COLO668 (cell line): ENCODE data around the gene EIF5.
A peak's percentile ranks its signal among the peaks of the same experiment; 100 is the strongest.

ENCODE experiments used
- DNase-seq: peaks from one replicate; lab custom pipeline; 2025; ENCODE audit not compliant: unreplicated experiment; lab: John Stamatoyannopoulos, UW

The EIF5 gene

GRCh38 chr14:103333754-103334643, at the start of gene EIF5:
Gene EIF5, plus strand, starts transcription at chr14:103334237. Its CDS starts 1,624 bp downstream, at chr14:103335861.
- peak; percentile 99 for DNase-seq

- no peak for DNase-seq
These were observed 49.2 kb upstream of the EIF5 start for GRCh38 chr14:103284574-103285467.

DNA sequence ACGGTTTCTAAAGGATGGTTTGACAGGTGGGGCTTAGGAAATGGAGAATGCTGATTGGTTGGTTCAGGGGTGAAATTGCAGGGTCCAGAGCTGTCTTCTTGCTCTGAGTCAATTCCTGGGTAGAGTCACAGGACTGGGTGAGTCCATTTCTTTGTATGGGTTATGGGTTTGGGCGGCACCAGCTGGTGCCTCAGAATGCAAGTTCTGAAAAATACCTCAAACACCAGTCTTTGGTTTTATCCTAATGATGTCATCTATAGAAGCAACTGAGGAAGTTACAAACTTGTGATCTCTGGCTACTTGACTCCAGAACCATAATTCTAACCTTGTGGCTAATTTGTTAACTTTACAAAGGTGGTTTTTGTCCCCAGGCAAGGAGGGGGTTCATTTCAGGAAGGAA, 47.6 kb upstream of the EIF5 start:
- no peak for DNase-seq

GRCh38 chr14:103286968-103287850, 46.8 kb upstream of the EIF5 start:
- DNase-seq = no peak

GRCh38 chr14:103288076-103288766, 45.8 kb upstream of the EIF5 start:
- DNase-seq = no peak

DNA sequence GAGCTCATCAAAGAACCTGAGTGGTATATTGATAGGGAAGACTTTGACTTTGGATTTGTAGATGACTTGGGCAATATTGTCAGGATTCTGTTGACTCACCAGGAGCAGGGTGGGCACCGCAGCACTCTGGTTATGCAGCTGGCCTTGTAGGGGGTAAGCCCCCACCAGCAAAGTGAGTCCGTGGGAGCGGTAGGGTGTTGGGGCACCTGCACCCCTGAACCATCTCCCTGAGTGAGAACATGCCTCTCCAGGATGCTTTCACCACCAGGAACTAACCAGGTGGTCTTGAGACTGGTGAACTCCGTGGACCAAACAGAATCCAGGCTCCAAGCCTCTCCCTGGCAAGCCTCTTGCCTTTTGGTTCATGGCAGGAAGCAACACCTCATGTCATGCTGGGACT, 44.0 kb upstream of the EIF5 start:
- no peak for DNase-seq

GRCh38 chr14:103290494-103290893, 43.5 kb upstream of the EIF5 start:
- no peak for DNase-seq

GRCh38 chr14:103290961-103291360, 43.1 kb upstream of the EIF5 start:
- DNase-seq = no peak

DNA sequence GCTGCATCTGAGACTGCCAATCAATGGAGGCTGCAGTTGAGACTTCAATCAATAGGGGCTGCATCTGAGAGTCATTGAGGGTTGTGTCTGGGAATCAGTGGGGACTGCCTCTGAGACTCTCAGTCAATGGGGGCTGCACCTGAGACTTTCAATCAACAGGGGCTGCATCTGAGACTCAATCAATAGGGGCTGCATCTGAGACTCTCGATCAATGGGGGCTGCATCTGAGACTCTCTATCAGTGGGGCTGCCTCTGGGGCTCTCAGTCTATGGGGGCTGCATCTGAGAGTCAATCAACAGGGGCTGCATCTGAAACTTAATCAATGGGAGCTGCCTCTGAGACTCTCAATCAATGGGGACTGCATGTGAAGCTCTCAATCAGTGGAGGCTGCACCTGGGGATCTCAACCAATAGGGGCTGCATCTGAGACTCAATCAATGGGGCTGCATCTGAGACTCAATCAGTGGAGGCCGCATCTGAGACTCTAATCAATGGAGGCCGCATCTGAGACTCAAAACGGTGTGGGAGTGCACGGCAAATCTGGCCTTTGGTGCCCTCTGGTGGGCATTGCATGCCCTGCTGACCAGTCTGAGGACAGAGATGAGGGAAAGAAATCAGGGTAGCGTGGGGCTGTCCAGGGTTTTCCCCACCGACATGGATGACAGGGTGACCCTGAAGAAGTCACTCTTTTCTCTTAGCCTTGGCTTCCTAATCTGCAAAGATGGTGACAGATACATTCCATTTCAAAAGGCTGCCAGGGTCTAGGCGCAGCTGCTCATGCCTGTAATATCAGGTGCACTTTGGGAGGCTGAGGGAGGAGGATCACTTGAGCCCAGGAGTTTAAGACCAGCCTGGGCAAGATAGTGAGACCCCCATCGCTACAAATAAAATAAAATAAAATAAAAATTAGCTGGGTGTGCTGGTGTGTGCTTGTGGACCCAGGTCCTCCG, 41.3 kb upstream of the EIF5 start:
- DNase-seq = peak; percentile 77

DNA sequence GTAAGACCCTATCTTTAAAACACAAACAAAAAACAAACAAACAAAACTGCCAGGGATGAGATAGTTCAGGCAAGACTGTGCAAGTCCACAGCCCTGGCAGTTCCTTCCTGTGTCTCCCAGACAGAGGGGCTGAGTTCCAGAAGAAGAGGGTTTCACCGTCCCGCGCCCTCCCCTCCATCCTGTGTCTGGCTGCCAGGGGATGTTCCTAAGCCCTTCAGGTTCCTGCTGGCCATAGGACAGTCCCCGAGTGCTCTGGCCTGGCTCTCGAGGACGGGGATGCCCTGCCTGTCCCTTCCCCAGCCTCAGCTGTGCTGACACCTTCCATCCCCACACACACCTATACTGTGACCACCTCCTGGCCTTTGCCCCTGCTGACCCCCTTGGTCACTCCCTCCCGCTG, 40.6 kb upstream of the EIF5 start:
- no peak for DNase-seq

DNA sequence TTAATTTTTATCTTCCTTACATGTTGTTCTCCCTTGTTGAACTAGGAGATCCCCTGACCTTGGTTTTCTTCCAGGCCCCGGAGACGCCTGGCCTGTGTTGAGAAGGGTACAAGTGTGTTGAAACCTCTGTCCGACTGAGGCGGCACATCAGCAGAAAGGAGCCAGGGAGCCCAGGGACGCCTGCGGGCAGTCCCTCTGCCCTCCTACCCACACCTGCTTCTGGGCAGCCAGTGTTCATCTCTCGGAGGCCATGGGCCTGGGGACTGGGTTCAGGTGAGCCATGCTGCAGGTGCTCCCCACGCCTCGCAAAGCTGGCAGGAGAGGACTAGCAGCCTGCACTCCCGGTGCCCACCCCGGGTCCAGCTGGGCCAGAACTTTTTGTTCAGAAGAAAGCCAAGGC, 39.9 kb upstream of the EIF5 start:
- no peak for DNase-seq

DNA sequence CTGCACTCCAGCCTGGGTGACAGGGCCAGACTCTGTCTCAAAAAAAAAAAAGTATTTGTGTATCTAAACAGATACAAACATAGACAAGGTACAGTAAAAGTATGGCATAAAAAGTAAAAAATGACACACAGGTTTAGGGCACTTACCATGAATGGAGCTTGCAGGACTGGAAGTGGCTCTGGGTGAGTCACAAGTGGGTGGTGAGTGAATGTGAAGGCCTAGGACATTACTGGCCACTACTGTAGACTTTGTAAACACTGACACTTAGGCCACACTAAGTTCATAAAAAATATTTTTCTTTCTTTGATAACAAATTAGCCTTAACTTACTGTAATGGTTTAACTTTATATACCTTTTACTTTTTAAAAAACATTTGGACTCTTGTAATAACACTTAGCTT, 38.0 kb upstream of the EIF5 start:
- DNase-seq = no peak

GRCh38 chr14:103296987-103297386, 37.0 kb upstream of the EIF5 start:
- no peak for DNase-seq

DNA sequence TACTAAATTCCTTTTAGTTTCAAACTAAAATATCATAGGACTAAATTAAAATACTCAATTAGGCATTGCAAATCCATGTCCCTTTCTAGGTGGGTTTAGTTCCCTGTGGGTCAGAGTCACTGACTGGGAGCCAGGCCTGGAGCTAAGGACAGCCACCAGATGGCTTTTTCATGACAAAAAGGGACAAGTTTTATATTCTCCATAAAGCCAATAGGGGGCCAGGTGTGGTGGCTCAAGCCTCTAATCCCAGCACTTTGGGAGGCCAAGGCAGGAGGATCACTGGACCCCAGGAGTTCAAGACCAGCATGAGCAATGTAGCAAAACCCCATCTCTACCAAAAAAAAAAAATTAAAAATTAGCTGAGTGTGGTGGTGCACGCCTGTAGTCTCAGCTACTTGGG, 35.4 kb upstream of the EIF5 start:
- DNase-seq = no peak

DNA sequence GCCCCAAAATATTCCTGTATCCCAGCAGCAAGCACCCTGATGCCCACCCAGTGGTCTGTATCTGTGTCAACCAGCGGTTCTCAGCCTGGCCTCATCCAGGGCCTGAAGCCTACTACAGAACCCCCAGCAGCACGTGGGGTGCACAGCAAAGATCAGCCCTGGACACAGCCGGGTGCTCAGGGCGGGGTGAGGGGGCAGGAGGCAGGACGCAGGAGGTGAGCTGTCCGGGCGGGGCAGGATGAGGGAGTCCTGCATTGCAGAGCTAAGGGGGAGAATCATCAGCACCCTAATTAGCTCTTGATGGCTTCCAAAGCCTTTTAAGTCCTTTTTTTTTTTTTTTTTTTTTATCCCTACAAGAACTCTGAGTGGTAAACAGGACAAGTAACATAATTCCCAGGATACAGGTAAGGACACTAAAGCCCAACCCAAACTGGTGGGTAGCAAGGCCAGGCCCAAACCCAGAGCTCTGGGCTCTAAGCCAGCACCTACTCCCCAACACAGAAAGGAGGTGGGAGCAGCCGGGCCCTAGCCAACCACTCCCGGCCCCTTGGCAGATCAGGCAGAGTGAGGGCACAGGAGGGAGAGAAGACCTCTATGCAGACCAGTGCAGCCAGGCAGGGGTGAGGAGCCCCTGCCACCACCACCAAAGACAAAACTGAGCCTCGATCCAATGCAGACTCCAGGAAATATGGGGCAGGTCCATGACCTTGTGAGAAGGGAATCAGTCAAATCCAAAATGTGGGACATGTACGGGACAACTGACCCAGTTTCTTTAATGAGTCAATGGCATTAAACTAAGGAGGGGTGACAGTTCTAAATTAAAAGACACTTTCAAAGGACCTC, 32.3 kb upstream of the EIF5 start:
- DNase-seq = no peak

- no peak for DNase-seq
These were observed 31.1 kb upstream of the EIF5 start for GRCh38 chr14:103302966-103303365.

- no peak for DNase-seq
These were observed 29.3 kb upstream of the EIF5 start for GRCh38 chr14:103304706-103305105.
